ENCODE measurements around the gene NEK4. TPM values are rescaled to one million over a fixed set of nuclear protein-coding genes. Genes with fewer than 3 reads are reported as not detected.

The NEK4 gene
- total RNA-seq, 1 experiment from 2014 or later, result 36.2 TPM

DNA sequence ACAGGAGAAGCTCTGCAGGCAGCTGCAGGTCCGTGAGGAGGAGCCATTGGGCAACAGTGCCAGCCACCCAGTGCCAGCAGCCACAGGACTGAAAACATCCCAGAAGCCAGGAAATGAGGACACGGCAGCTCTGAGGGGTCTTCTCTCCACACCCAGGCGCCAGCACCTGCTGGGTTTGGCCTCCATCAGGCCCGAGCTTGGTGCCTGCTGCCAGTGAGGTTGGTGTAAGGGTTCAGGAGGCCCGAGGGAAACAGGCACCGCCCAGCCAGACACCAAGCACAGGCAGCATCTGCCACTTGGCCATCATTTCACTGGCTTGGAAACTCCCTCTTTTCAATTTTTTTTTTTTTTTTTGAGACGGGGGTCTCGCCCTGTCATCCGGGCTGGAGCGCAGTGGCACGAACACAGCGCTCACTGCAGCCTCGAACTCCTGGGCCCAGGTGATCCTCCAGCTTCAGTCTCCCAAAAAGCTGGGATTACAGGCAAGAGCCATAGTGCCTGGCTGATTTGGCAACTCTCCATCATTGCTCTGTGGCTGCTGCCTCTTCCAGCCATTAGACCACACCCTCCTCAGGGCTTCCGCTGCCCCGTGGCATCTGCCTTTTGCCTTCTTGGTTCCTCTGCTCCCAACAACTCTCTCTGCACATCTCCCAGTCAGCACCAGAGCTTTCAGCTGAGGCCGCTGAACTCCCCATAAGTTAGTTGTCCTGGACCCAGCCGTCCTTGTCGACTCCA is 22.4 kb upstream of the NEK4 start:
- Histone ChIP-seq H3K4me3 (replicated peaks in 1 of 2; ENCODE audit: low read depth in 1 of 2, low read length in 2 of 2) (no peak overlapping the region), H2AFZ (ENCODE audit: low read depth, low read length, poor library complexity, severe bottlenecking) (no peak overlapping the region), H3K9me2 (ENCODE audit: insufficient read depth) (no peaks in the 10 kb centered on the region), H3K4me2 (ENCODE audit: low read length) (no peak overlapping the region), H4K20me1 (ENCODE audit: insufficient read depth) (no peaks in the 10 kb centered on the region), H3K27me3 (ENCODE audit: insufficient read depth, low read length) (no peaks in the 10 kb centered on the region), H3K36me3 (ENCODE audit: control insufficient read depth in 1 of 2, insufficient read depth in 2 of 2, low read length in 2 of 2) (no peaks in the 10 kb centered on the region), H3K79me2 (ENCODE audit: insufficient read depth, low read length) (no peaks in the 10 kb centered on the region), H3K9me3 (ENCODE audit: control insufficient read depth in 1 of 2, insufficient read depth in 1 of 2, low read depth in 1 of 2, low read length in 2 of 2) (no peaks in the 10 kb centered on the region), H3K4me1 (ENCODE audit: control insufficient read depth in 1 of 2, insufficient read depth in 2 of 2, low read length in 2 of 2) (no peaks in the 10 kb centered on the region), H3K27ac (ENCODE audit: low read depth, low read length) (no peak overlapping the region), H3K9ac (ENCODE audit: low read length) (no peak overlapping the region)
- ChIA-PET CTCF (interaction anchor here (1.2 kb wide), 1 partner anchor 8 kb away, joined by 3 read pairs; no protein-coding TSS in a partner anchor), POLR2A (no interaction called here), RAD21 (ENCODE audit: low non-redundant PET in 1 of 2, low total read pairs in 2 of 2, uncharacterized antibody in 2 of 2, unreplicated experiment in 2 of 2) (no interaction called here)
- intact Hi-C loops (cut with micrococcal nuclease), result no loop called here
- no TSS peak for BruUV-seq (replicated peaks)
- DNase-seq (ENCODE audit: low read depth, low spot score) (no peak), ATAC-seq (no peak)
- no peak for TF ChIP-seq ZFX (IDR thresholded peaks at IDR 0.05)
- TF ChIP-seq ATF3 (IDR thresholded peaks at IDR 0.05), result no peak
- TF ChIP-seq, protein P1, sequence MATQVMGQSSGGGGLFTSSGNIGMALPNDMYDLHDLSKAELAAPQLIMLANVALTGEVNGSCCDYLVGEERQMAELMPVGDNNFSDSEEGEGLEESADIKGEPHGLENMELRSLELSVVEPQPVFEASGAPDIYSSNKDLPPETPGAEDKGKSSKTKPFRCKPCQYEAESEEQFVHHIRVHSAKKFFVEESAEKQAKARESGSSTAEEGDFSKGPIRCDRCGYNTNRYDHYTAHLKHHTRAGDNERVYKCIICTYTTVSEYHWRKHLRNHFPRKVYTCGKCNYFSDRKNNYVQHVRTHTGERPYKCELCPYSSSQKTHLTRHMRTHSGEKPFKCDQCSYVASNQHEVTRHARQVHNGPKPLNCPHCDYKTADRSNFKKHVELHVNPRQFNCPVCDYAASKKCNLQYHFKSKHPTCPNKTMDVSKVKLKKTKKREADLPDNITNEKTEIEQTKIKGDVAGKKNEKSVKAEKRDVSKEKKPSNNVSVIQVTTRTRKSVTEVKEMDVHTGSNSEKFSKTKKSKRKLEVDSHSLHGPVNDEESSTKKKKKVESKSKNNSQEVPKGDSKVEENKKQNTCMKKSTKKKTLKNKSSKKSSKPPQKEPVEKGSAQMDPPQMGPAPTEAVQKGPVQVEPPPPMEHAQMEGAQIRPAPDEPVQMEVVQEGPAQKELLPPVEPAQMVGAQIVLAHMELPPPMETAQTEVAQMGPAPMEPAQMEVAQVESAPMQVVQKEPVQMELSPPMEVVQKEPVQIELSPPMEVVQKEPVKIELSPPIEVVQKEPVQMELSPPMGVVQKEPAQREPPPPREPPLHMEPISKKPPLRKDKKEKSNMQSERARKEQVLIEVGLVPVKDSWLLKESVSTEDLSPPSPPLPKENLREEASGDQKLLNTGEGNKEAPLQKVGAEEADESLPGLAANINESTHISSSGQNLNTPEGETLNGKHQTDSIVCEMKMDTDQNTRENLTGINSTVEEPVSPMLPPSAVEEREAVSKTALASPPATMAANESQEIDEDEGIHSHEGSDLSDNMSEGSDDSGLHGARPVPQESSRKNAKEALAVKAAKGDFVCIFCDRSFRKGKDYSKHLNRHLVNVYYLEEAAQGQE (IDR thresholded peaks at IDR 0.05; ENCODE audit: low read depth), result no peak
- no peak for TF ChIP-seq SRF (IDR thresholded peaks at IDR 0.05; ENCODE audit: low read depth)
- TF ChIP-seq CTCF (IDR thresholded peaks at IDR 0.05 in 2 of 3, conservative IDR thresholded peaks at IDR 0.05 in 1 of 3; ENCODE audit: borderline replicate concordance in 1 of 3, insufficient read depth in 1 of 3, low read depth in 2 of 3, low read length in 2 of 3), result no peak
- TF ChIP-seq CBX3 (IDR thresholded peaks at IDR 0.05; ENCODE audit: low read depth), result no peak
- TF ChIP-seq JUND (IDR thresholded peaks at IDR 0.05), result no peak
- no peak for TF ChIP-seq YY1 (IDR thresholded peaks at IDR 0.05; ENCODE audit: extremely low read depth, insufficient replicate concordance, low read depth, low read length)
- TF ChIP-seq FOSL1 (IDR thresholded peaks at IDR 0.05; ENCODE audit: low read depth), result no peak
- TF ChIP-seq MAX (IDR thresholded peaks at IDR 0.05), result no peak
- TF ChIP-seq CEBPB (IDR thresholded peaks at IDR 0.05; ENCODE audit: low read depth), result no peak
- TF ChIP-seq SP1 (IDR thresholded peaks at IDR 0.05; ENCODE audit: low read depth), result no peak
- TF ChIP-seq EGR1 (IDR thresholded peaks at IDR 0.05; ENCODE audit: low read depth), result no peak
